WERI-Rb-1 (cell line): ENCODE data around the gene CDH4.

Experiments
- DNase-seq: peaks from one replicate; pipeline ENCODE4 v3.0.0-alpha.2; 2020
- H3K27ac ChIP-seq: fragments of 250-450 bp; sonication (Bioruptor Pico); 2 replicates; pipeline ENCODE4 v1.5.1; 2020; ENCODE audit warnings: mild to moderate bottlenecking, moderate library complexity
- H3K27me3 ChIP-seq: fragments of 250-450 bp; sonication (Bioruptor Pico); 2 replicates; pipeline ENCODE4 v1.5.1; 2021; ENCODE audit warnings: mild to moderate bottlenecking, low read depth, moderate library complexity; ENCODE audit not compliant: insufficient read depth, severe bottlenecking
- H3K36me3 ChIP-seq: fragments of 250-450 bp; sonication (Bioruptor Pico); 2 replicates; pipeline ENCODE4 v1.5.1; 2020; ENCODE audit warnings: mild to moderate bottlenecking, moderate library complexity
- H3K4me3 ChIP-seq: 2 replicates; pipeline ENCODE4 v1.5.1; 2011; ENCODE audit warnings: low read depth, mild to moderate bottlenecking, control low read depth, low read length
- H3K9me3 ChIP-seq: fragments of 250-450 bp; sonication (Bioruptor Pico); 2 replicates; pipeline ENCODE4 v1.5.1; 2021; ENCODE audit warnings: mild to moderate bottlenecking, moderate library complexity; ENCODE audit not compliant: severe bottlenecking
- CTCF ChIP-seq: IDR thresholded peaks from 2 replicates; pipeline ENCODE4 v1.5.1; 2011; ENCODE audit warnings: low read depth, mild to moderate bottlenecking, control low read depth, inconsistent platforms, low read length

Gene CDH4

GRCh38 chr20:61522498-61523090, 270.5 kb downstream of the CDH4 start:
- peaks cover 95% of the 10 kb centered on the region for H3K27me3 ChIP-seq
- no peaks in the 10 kb centered on the region for H3K36me3 ChIP-seq
- DNase-seq: no peak
- H3K27ac ChIP-seq: no peak overlapping the region
- H3K4me3 ChIP-seq: no peak overlapping the region
- TF ChIP-seq CTCF: no peak
- H3K9me3 ChIP-seq: no peaks in the 10 kb centered on the region

- DNase-seq: no peak
- TF ChIP-seq CTCF: no peak
- Histone ChIP-seq H3K27ac (no peak overlapping the region), H3K27me3 (peaks cover 94% of the 10 kb centered on the region), H3K4me3 (no peak overlapping the region), H3K36me3 (no peaks in the 10 kb centered on the region), H3K9me3 (no peaks in the 10 kb centered on the region)
Observed at GRCh38 chr20:61523145-61523544, 271.1 kb downstream of the CDH4 start.

- H3K27ac ChIP-seq: no peak overlapping the region
- DNase-seq: no peak
- H3K9me3 ChIP-seq: no peaks in the 10 kb centered on the region
- no peaks in the 10 kb centered on the region for H3K36me3 ChIP-seq
- H3K4me3 ChIP-seq: no peak overlapping the region
- peaks cover 92% of the 10 kb centered on the region for H3K27me3 ChIP-seq
- no peak for TF ChIP-seq CTCF
Observed at GRCh38 chr20:61524951-61525666, 273.0 kb downstream of the CDH4 start.

GRCh38 chr20:61525781-61526431, 273.8 kb downstream of the CDH4 start:
- Histone ChIP-seq H3K27me3 (peaks cover 92% of the 10 kb centered on the region), H3K36me3 (no peaks in the 10 kb centered on the region), H3K9me3 (no peaks in the 10 kb centered on the region), H3K4me3 (no peak overlapping the region), H3K27ac (no peak overlapping the region)
- TF ChIP-seq CTCF: no peak
- no peak for DNase-seq

GRCh38 chr20:61526907-61527306, 274.8 kb downstream of the CDH4 start:
- H3K4me3 ChIP-seq: no peak overlapping the region
- H3K27me3 ChIP-seq: peaks cover 90% of the 10 kb centered on the region
- H3K36me3 ChIP-seq: no peaks in the 10 kb centered on the region
- no peak for TF ChIP-seq CTCF
- no peaks in the 10 kb centered on the region for H3K9me3 ChIP-seq
- DNase-seq: no peak
- no peak overlapping the region for H3K27ac ChIP-seq
